ENCODE measurements around the gene CLIP1. TPM values are rescaled to one million over a fixed set of nuclear protein-coding genes. Genes with fewer than 3 reads are reported as not detected.
"Not testable (repeated sequence)": the region's sequence is repeated elsewhere in the genome, so short reads cannot be mapped to it uniquely, and the experiment has no call there.

CLIP1 gene
- total and polyA plus RNA-seq, 7 experiments from 2014 or later: 13.6 to 89.3 (median 56.6) TPM

- Mint-ChIP-seq H3K27ac (peak overlapping the region; percentile 76 to 91 (median 84)), H3K27me3 (peaks cover 0 to 3% (median 0%) of the 10 kb centered on the region in 5 donors), H3K36me3 (peaks cover 0 to 2% (median 0%) of the 10 kb centered on the region in 5 donors), H3K9me3 (no peaks in the 10 kb centered on the region), H3K4me3 (peak overlapping the region; percentile 80 to 94 (median 89)), H3K4me1 (peaks cover 16 to 30% (median 26%) of the 10 kb centered on the region in 7 donors)
- H3K27ac ChIP-seq (ENCODE audit: low read depth, low read length): peak overlapping the region; percentile 56
- CTCF ChIA-PET: interaction anchor here (0.8 to 1.5 kb wide), 4 partner anchors 17 to 48 kb away, joined by 3 to 7 read pairs (median 5); no protein-coding TSS in a partner anchor
- intact Hi-C loops (cut with micrococcal nuclease): loop anchor here (2.0 kb wide), 2 partner anchors 29 to 103 kb away; partner anchors contain the start of genes KNTC1 (in 1 of the 2) and RSRC2 (in 1 of the 2)
- H3K4me3 ChIP-seq (ENCODE audit: low read length): peak overlapping the region; percentile 71
- no peaks in the 10 kb centered on the region for H3K9me3 ChIP-seq (ENCODE audit: control insufficient read depth in 2 of 3, low read length in 3 of 3)
- peak in 2 of 9 donors; percentile 2 to 5 for DNase-seq
- H3K4me1 ChIP-seq (ENCODE audit: control insufficient read depth in 2 of 2, insufficient read depth in 2 of 2, low read length in 2 of 2): peaks cover 17 to 20% of the 10 kb centered on the region in 2 donors
- no peak for ATAC-seq
- no peaks in the 10 kb centered on the region for H3K27me3 ChIP-seq (ENCODE audit: control insufficient read depth in 2 of 2, insufficient read depth in 2 of 2, low read length in 2 of 2)
- H3K36me3 ChIP-seq (ENCODE audit: control insufficient read depth in 2 of 3, insufficient read depth in 3 of 3, low read length in 3 of 3): no peaks in the 10 kb centered on the region
- POLR2A ChIA-PET: interaction anchor here (0.5 to 1.2 kb wide), 4 partner anchors 10 to 29 kb away, joined by 3 to 7 read pairs (median 4); no protein-coding TSS in a partner anchor
These were observed 1.0 kb upstream of the CLIP1 start for GRCh38 chr12:122423258-122424165.

GRCh38 chr12:122422730-122423257 lies 325 bp upstream of the CLIP1 start:
- ATAC-seq (no peak), DNase-seq (peak in 5 of 9 donors; percentile 7 to 43 (median 11))
- H3K27me3 Mint-ChIP-seq: peaks cover 0 to 3% (median 0%) of the 10 kb centered on the region in 5 donors
- Histone ChIP-seq H3K36me3 (ENCODE audit: control insufficient read depth in 2 of 3, insufficient read depth in 3 of 3, low read length in 3 of 3) (no peaks in the 10 kb centered on the region), H3K27ac (ENCODE audit: low read depth, low read length) (peak overlapping the region; percentile 56), H3K9me3 (ENCODE audit: control insufficient read depth in 2 of 3, low read length in 3 of 3) (no peaks in the 10 kb centered on the region), H3K4me1 (ENCODE audit: control insufficient read depth in 2 of 2, insufficient read depth in 2 of 2, low read length in 2 of 2) (peaks cover 17 to 20% of the 10 kb centered on the region in 2 donors), H3K4me3 (ENCODE audit: low read length) (peak overlapping the region; percentile 71), H3K27me3 (ENCODE audit: control insufficient read depth in 2 of 2, insufficient read depth in 2 of 2, low read length in 2 of 2) (no peaks in the 10 kb centered on the region)
- H3K36me3 Mint-ChIP-seq: peaks cover 0 to 5% (median 2%) of the 10 kb centered on the region in 5 donors
- CTCF ChIA-PET: interaction anchor here (0.6 to 1.6 kb wide), 5 partner anchors 17 to 50 kb away, joined by 3 to 7 read pairs (median 5); no protein-coding TSS in a partner anchor
- H3K9me3 Mint-ChIP-seq: no peaks in the 10 kb centered on the region
- peaks cover 21 to 36% (median 33%) of the 10 kb centered on the region in 7 donors for H3K4me1 Mint-ChIP-seq
- H3K27ac Mint-ChIP-seq: peak overlapping the region; percentile 62 to 90 (median 83)
- POLR2A ChIA-PET: interaction anchor here (0.5 to 1.2 kb wide), 4 partner anchors 10 to 30 kb away, joined by 3 to 7 read pairs (median 4); no protein-coding TSS in a partner anchor
- intact Hi-C loops (cut with micrococcal nuclease): loop anchor here (1.0 to 2.0 kb wide), 6 partner anchors 23 to 104 kb away; partner anchors contain the start of genes KNTC1 (in 1 of the 2), RSRC2 (in 1 of the 2) and ZCCHC8 (in 1 of the 2)
- peak overlapping the region; percentile 80 to 94 (median 89) for H3K4me3 Mint-ChIP-seq

- H3K4me1 Mint-ChIP-seq: peaks cover 23 to 39% (median 35%) of the 10 kb centered on the region in 7 donors
- H3K36me3 ChIP-seq (ENCODE audit: control insufficient read depth in 2 of 3, insufficient read depth in 3 of 3, low read length in 3 of 3): no peaks in the 10 kb centered on the region
- H3K27ac ChIP-seq (ENCODE audit: low read depth, low read length): peak overlapping the region; percentile 90
- peak overlapping the region; percentile 90 to 97 (median 92) for H3K4me3 Mint-ChIP-seq
- DNase-seq (peak in 3 of 9 donors; percentile 2 to 20 (median 17)), ATAC-seq (peak; percentile 40)
- H3K27ac Mint-ChIP-seq: peak overlapping the region; percentile 68 to 93 (median 91)
- ChIA-PET POLR2A (interaction anchor here (1.0 to 1.4 kb wide), 2 partner anchors 11 to 22 kb away, joined by 3 to 4 read pairs; no protein-coding TSS in a partner anchor), CTCF (interaction anchor here (1.6 to 2.0 kb wide), 2 partner anchors 22 to 50 kb away, joined by 6 to 9 read pairs; no protein-coding TSS in a partner anchor)
- no peaks in the 10 kb centered on the region for H3K9me3 ChIP-seq (ENCODE audit: control insufficient read depth in 2 of 3, low read length in 3 of 3)
- intact Hi-C loops (cut with micrococcal nuclease): loop anchor here in 1 of 2 donors (1.0 kb wide), 4 partner anchors 8 to 195 kb away; partner anchors contain the start of gene DIABLO
- H3K27me3 ChIP-seq (ENCODE audit: control insufficient read depth in 2 of 2, insufficient read depth in 2 of 2, low read length in 2 of 2): no peaks in the 10 kb centered on the region
- no peaks in the 10 kb centered on the region for H3K9me3 Mint-ChIP-seq
- H3K27me3 Mint-ChIP-seq: no peaks in the 10 kb centered on the region
- peaks cover 0 to 6% (median 5%) of the 10 kb centered on the region in 5 donors for H3K36me3 Mint-ChIP-seq
- peaks cover 17 to 20% of the 10 kb centered on the region in 2 donors for H3K4me1 ChIP-seq (ENCODE audit: control insufficient read depth in 2 of 2, insufficient read depth in 2 of 2, low read length in 2 of 2)
- H3K4me3 ChIP-seq (ENCODE audit: low read length): peak overlapping the region; percentile 61
These were observed 1.2 kb downstream of the CLIP1 start for GRCh38 chr12:122421187-122421820.

- peaks cover 23 to 43% (median 35%) of the 10 kb centered on the region in 7 donors for H3K4me1 Mint-ChIP-seq
- peaks cover 0 to 6% (median 5%) of the 10 kb centered on the region in 5 donors for H3K36me3 Mint-ChIP-seq
- Histone ChIP-seq H3K27ac (ENCODE audit: low read depth, low read length) (no peak overlapping the region), H3K27me3 (ENCODE audit: control insufficient read depth in 2 of 2, insufficient read depth in 2 of 2, low read length in 2 of 2) (no peaks in the 10 kb centered on the region), H3K9me3 (ENCODE audit: control insufficient read depth in 2 of 3, low read length in 3 of 3) (no peaks in the 10 kb centered on the region), H3K4me1 (ENCODE audit: control insufficient read depth in 2 of 2, insufficient read depth in 2 of 2, low read length in 2 of 2) (peaks cover 17 to 20% of the 10 kb centered on the region in 2 donors), H3K4me3 (ENCODE audit: low read length) (peak overlapping the region; percentile 61), H3K36me3 (ENCODE audit: control insufficient read depth in 2 of 3, insufficient read depth in 3 of 3, low read length in 3 of 3) (no peaks in the 10 kb centered on the region)
- no peaks in the 10 kb centered on the region for H3K27me3 Mint-ChIP-seq
- POLR2A ChIA-PET: interaction anchor here (0.6 to 1.4 kb wide), 2 partner anchors 10 to 11 kb away, joined by 3 read pairs; no protein-coding TSS in a partner anchor
- ATAC-seq (no peak), DNase-seq (no peak)
- peak overlapping the region; percentile 90 to 97 (median 92) for H3K4me3 Mint-ChIP-seq
- CTCF ChIA-PET: interaction anchor here (1.0 to 2.0 kb wide), 3 partner anchors 22 to 51 kb away, joined by 3 to 9 read pairs (median 6); no protein-coding TSS in a partner anchor
- intact Hi-C loops (cut with micrococcal nuclease): loop anchor here in 1 of 2 donors (1.0 kb wide), 4 partner anchors 7 to 194 kb away; partner anchors contain the start of gene DIABLO
- peak overlapping the region; percentile 33 to 93 (median 78) for H3K27ac Mint-ChIP-seq
- no peaks in the 10 kb centered on the region for H3K9me3 Mint-ChIP-seq
These were observed 1.9 kb downstream of the CLIP1 start for GRCh38 chr12:122420471-122421162.

GRCh38 chr12:122419094-122419493 lies 3.4 kb downstream of the CLIP1 start:
- Mint-ChIP-seq H3K4me1 (peaks cover 23 to 45% (median 35%) of the 10 kb centered on the region in 7 donors), H3K4me3 (peak overlapping the region in 1 of 10 donors; percentile 25)
- H3K36me3 ChIP-seq (ENCODE audit: control insufficient read depth in 2 of 3, insufficient read depth in 3 of 3, low read length in 3 of 3); H3K27ac ChIP-seq (ENCODE audit: low read depth, low read length); DNase-seq; H3K27me3 Mint-ChIP-seq; H3K9me3 ChIP-seq (ENCODE audit: control insufficient read depth in 2 of 3, low read length in 3 of 3); ATAC-seq; H3K36me3 Mint-ChIP-seq; POLR2A ChIA-PET; H3K27me3 ChIP-seq (ENCODE audit: control insufficient read depth in 2 of 2, insufficient read depth in 2 of 2, low read length in 2 of 2); H3K4me3 ChIP-seq (ENCODE audit: low read length); H3K9me3 Mint-ChIP-seq; H3K27ac Mint-ChIP-seq: not testable (repeated sequence)
- intact Hi-C loops (cut with micrococcal nuclease): loop anchor here in 1 of 2 donors (1.0 kb wide), 1 partner anchor 14 kb away; no protein-coding TSS in a partner anchor
- CTCF ChIA-PET: interaction anchor here (0.9 to 3.9 kb wide), 2 partner anchors 19 to 95 kb away, joined by 3 to 16 read pairs; no protein-coding TSS in a partner anchor
- peaks cover 17 to 20% of the 10 kb centered on the region in 2 donors for H3K4me1 ChIP-seq (ENCODE audit: control insufficient read depth in 2 of 2, insufficient read depth in 2 of 2, low read length in 2 of 2)
